Measurements from ENCODE around the gene RRP8.

DNA sequence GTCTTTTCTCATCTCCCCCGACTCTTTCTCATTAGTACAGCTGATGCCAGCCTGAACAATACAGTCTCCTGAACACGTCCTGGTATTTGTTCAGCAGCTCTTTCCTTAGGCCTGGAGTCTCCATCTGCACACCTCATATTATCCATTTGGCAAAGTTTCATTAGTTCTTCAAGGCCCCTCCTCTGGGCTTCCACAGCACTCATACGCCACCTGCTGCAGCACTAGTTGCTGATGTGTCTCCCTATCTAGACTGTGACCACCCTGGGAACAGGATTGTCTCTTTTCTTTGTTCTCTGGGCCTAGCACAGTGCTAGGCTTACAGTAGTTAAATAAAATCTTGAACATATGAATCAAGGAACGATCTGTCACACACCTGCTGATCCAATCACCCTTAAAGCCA is 35.0 kb upstream of the RRP8 start:
- TF ChIP-seq, protein P1, sequence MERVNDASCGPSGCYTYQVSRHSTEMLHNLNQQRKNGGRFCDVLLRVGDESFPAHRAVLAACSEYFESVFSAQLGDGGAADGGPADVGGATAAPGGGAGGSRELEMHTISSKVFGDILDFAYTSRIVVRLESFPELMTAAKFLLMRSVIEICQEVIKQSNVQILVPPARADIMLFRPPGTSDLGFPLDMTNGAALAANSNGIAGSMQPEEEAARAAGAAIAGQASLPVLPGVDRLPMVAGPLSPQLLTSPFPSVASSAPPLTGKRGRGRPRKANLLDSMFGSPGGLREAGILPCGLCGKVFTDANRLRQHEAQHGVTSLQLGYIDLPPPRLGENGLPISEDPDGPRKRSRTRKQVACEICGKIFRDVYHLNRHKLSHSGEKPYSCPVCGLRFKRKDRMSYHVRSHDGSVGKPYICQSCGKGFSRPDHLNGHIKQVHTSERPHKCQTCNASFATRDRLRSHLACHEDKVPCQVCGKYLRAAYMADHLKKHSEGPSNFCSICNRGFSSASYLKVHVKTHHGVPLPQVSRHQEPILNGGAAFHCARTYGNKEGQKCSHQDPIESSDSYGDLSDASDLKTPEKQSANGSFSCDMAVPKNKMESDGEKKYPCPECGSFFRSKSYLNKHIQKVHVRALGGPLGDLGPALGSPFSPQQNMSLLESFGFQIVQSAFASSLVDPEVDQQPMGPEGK (CRISPR knock-in tag; IDR thresholded peaks at IDR 0.05; ENCODE audit: borderline replicate concordance): no peak
- TF ChIP-seq SNAI2 (CRISPR knock-in tag; IDR thresholded peaks at IDR 0.05): no peak
- TF ChIP-seq ARNTL (CRISPR knock-in tag; IDR thresholded peaks at IDR 0.05; ENCODE audit: borderline replicate concordance, low read depth): no peak
- TF ChIP-seq ZFP3 (CRISPR knock-in tag; IDR thresholded peaks at IDR 0.05): no peak
- no peak for TF ChIP-seq RARB (CRISPR knock-in tag; IDR thresholded peaks at IDR 0.05)
- TF ChIP-seq ISL1 (CRISPR knock-in tag; IDR thresholded peaks at IDR 0.05): no peak
